Gastroesophageal sphincter (tissue), 4 donors: ENCODE data around the gene SLC12A1. TPM values are rescaled to one million over a fixed set of nuclear protein-coding genes. Genes with fewer than 3 reads are reported as not detected.

Experiments
- ATAC-seq: fragments of 150-250 bp; one replicate; pipeline ENCODE4 v1.9.1; 2016; ENCODE audit warnings: mild to moderate bottlenecking, moderate library complexity
- H3K27ac ChIP-seq, 4 donors: fragments of 200-600 bp; sonication (generic) in 3 of 4; 1 replicate in 3 of 4; 2 replicates in 1 of 4; pipeline ENCODE4 v1.5.1; 2016 to 2019
- H3K27me3 ChIP-seq: fragments of 200-600 bp; sonication (generic); one replicate; pipeline ENCODE4 v1.5.1; 2019
- H3K36me3 ChIP-seq, 2 donors: fragments of 200-600 bp; sonication (generic); one replicate each; pipeline ENCODE4 v1.5.1; 2019; ENCODE audit warnings: control low read depth in 1 of 2
- H3K4me1 ChIP-seq, 3 donors: fragments of 200-600 bp; sonication (generic); 1 replicate in 2 of 3; 2 replicates in 1 of 3; pipeline ENCODE4 v1.5.1; 2016 to 2019; ENCODE audit warnings: control low read depth in 2 of 3
- H3K4me3 ChIP-seq, 2 donors: fragments of 200-600 bp; sonication (generic); one replicate each; pipeline ENCODE4 v1.5.1; 2019; ENCODE audit warnings: mild to moderate bottlenecking in 1 of 2, moderate library complexity in 1 of 2
- H3K9me3 ChIP-seq, 3 donors: fragments of 200-600 bp; sonication (generic); one replicate each; pipeline ENCODE4 v1.5.1; 2017 to 2019; ENCODE audit warnings: control low read depth in 2 of 3
- CTCF ChIP-seq, 4 experiments: fragments of 200-600 bp in 2 of 4; fragments of 450-650 bp in 2 of 4; sonication (generic) in 1 of 4; IDR thresholded peaks; one replicate each; pipeline ENCODE4 v1.5.1; 2017 to 2019; ENCODE audit warnings: antibody characterized with exemption in 4 of 4, mild to moderate bottlenecking in 2 of 4, moderate library complexity in 2 of 4
- EP300 ChIP-seq: sonication (generic); formaldehyde crosslinking; IDR thresholded peaks from one replicate; pipeline ENCODE4 v1.6.1; 2017; ENCODE audit warnings: antibody characterized with exemption, mild to moderate bottlenecking
- POLR2A ChIP-seq, 2 donors: fragments of 450-650 bp; IDR thresholded peaks; one replicate each; pipeline ENCODE4 v1.6.1; 2017; ENCODE audit warnings: antibody characterized with exemption in 2 of 2, mild to moderate bottlenecking in 2 of 2, moderate library complexity in 1 of 2
- POLR2AphosphoS5 ChIP-seq: sonication (generic); formaldehyde crosslinking; IDR thresholded peaks from one replicate; pipeline ENCODE4 v1.6.1; 2017; ENCODE audit warnings: antibody characterized with exemption
- WGBS, 2 donors: methylation state at CpG; one replicate each; pipeline ENCODE4 v1.1.5; 2018; ENCODE audit warnings: low coverage in 1 of 2; 5-methylcytosine and 5-hydroxymethylcytosine counted together
- total RNA-seq, 4 donors: library from RNA; depleted of rRNA; stranded (reverse); fragments of >200 nt; gene quantifications; one replicate each; pipeline ENCODE4 v1.1.0, GENCODE V29; 2016

The SLC12A1 gene
- total RNA-seq, 4 donors from 2014 or later, result not detected

GRCh38 chr15:48282216-48282615 lies 76.1 kb downstream of the SLC12A1 start:
- WGBS, 2 donors, result 38 to 54% methylated on average over 4 of the region's 4 CpGs
- no peaks in the 10 kb centered on the region for H3K9me3 ChIP-seq
- H3K4me3 ChIP-seq, result no peak overlapping the region
- no peaks in the 10 kb centered on the region for H3K36me3 ChIP-seq
- TF ChIP-seq POLR2A (IDR thresholded peaks at IDR 0.05), result no peak
- no peak for TF ChIP-seq CTCF (IDR thresholded peaks at IDR 0.05)
- no peak for TF ChIP-seq POLR2AphosphoS5
- TF ChIP-seq EP300, result no peak
- H3K4me1 ChIP-seq, result peaks cover 0 to 37% (median 0%) of the 10 kb centered on the region in 3 donors
- peak overlapping the region in 1 of 4 donors; percentile 6 for H3K27ac ChIP-seq
- no peaks in the 10 kb centered on the region for H3K27me3 ChIP-seq
- no peak for ATAC-seq

GRCh38 chr15:48283396-48284145 lies 77.5 kb downstream of the SLC12A1 start:
- ATAC-seq, result peak; percentile 61
- H3K4me3 ChIP-seq, result no peak overlapping the region
- 52 to 58% methylated on average over 6 of the region's 6 CpGs for WGBS, 2 donors
- H3K27me3 ChIP-seq, result no peaks in the 10 kb centered on the region
- H3K36me3 ChIP-seq, result no peaks in the 10 kb centered on the region
- no peak overlapping the region for H3K27ac ChIP-seq
- no peaks in the 10 kb centered on the region for H3K9me3 ChIP-seq
- TF ChIP-seq POLR2A (IDR thresholded peaks at IDR 0.05), result no peak
- no peak for TF ChIP-seq EP300
- no peak for TF ChIP-seq POLR2AphosphoS5
- no peak for TF ChIP-seq CTCF (IDR thresholded peaks at IDR 0.05)
- peaks cover 0 to 37% (median 0%) of the 10 kb centered on the region in 3 donors for H3K4me1 ChIP-seq

- H3K9me3 ChIP-seq, result no peaks in the 10 kb centered on the region
- H3K27ac ChIP-seq, result peak overlapping the region in 1 of 4 donors; percentile 12
- peak; percentile 54 to 79 (median 72) for TF ChIP-seq CTCF (IDR thresholded peaks at IDR 0.05)
- TF ChIP-seq EP300, result no peak
- no peak for TF ChIP-seq POLR2A (IDR thresholded peaks at IDR 0.05)
- TF ChIP-seq POLR2AphosphoS5, result peak; percentile 56
- peaks cover 0 to 37% (median 0%) of the 10 kb centered on the region in 3 donors for H3K4me1 ChIP-seq
- H3K4me3 ChIP-seq, result peak overlapping the region; percentile 31 to 32
- peak; percentile 83 for ATAC-seq
- no peaks in the 10 kb centered on the region for H3K36me3 ChIP-seq
- 16 to 23% methylated on average over 13 to 14 of the region's 14 CpGs for WGBS, 2 donors
- H3K27me3 ChIP-seq, result no peaks in the 10 kb centered on the region
These were observed 79.5 kb downstream of the SLC12A1 start for GRCh38 chr15:48285329-48286214.

GRCh38 chr15:48289628-48290027 lies 83.5 kb downstream of the SLC12A1 start:
- Histone ChIP-seq H3K27ac (no peak overlapping the region), H3K4me1 (peaks cover 0 to 11% (median 0%) of the 10 kb centered on the region in 3 donors), H3K9me3 (no peaks in the 10 kb centered on the region), H3K36me3 (no peaks in the 10 kb centered on the region), H3K4me3 (no peak overlapping the region), H3K27me3 (no peaks in the 10 kb centered on the region)
- no peak for TF ChIP-seq POLR2AphosphoS5
- no peak for TF ChIP-seq EP300
- no peak for TF ChIP-seq POLR2A (IDR thresholded peaks at IDR 0.05)
- TF ChIP-seq CTCF (IDR thresholded peaks at IDR 0.05), result no peak
- WGBS, 2 donors, result 74 to 81% methylated on average over 2 of the region's 2 CpGs
- ATAC-seq, result no peak
